ENCODE results near the gene HSD17B4.

DNA sequence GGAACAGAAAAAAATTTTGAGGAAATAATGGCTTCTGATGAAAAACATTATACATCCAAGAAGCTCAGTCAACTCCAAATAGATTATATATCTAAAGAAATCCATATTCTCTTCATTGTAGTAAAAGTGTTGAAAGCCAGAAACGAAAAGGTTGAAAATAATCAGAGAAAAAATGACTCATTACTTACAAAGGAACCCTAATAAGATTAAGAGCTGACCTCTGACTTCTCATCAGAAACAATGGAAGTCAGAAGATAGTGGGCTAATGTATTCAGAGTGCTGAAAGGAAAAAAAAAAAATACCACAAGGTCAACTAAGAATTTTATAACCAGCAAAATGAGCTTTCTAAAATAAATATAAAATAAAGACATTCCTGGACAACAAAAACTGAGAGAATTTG, 60.0 kb downstream of the HSD17B4 start:
- TF ChIP-seq, protein P1, sequence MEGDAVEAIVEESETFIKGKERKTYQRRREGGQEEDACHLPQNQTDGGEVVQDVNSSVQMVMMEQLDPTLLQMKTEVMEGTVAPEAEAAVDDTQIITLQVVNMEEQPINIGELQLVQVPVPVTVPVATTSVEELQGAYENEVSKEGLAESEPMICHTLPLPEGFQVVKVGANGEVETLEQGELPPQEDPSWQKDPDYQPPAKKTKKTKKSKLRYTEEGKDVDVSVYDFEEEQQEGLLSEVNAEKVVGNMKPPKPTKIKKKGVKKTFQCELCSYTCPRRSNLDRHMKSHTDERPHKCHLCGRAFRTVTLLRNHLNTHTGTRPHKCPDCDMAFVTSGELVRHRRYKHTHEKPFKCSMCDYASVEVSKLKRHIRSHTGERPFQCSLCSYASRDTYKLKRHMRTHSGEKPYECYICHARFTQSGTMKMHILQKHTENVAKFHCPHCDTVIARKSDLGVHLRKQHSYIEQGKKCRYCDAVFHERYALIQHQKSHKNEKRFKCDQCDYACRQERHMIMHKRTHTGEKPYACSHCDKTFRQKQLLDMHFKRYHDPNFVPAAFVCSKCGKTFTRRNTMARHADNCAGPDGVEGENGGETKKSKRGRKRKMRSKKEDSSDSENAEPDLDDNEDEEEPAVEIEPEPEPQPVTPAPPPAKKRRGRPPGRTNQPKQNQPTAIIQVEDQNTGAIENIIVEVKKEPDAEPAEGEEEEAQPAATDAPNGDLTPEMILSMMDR (IDR thresholded peaks at IDR 0.05) = no peak
- TF ChIP-seq POLR2A (IDR thresholded peaks at IDR 0.05) = no peak
- TF ChIP-seq EP300 (IDR thresholded peaks at IDR 0.05) = no peak

Measured in ovary (tissue), 3 donors.